Right lobe of liver (tissue), 4 donors: ENCODE measurements around the gene NTM.

ENCODE experiments used
- POLR2A ChIP-seq: fragments of 450-650 bp; IDR thresholded peaks from one replicate; pipeline ENCODE4 v1.6.1; 2017; ENCODE audit warnings: antibody characterized with exemption, mild to moderate bottlenecking
- TF ChIP-seq, protein P1 (sequence below), 4 donors: fragments of 200-600 bp in 3 of 4; fragments of 450-650 bp in 1 of 4; IDR thresholded peaks; one replicate each; pipeline versions ENCODE4 v1.5.1 to v1.8.0; 2016 to 2022; ENCODE audit warnings: antibody characterized with exemption in 4 of 4, mild to moderate bottlenecking in 2 of 4
- donor health status: DM: no; HTN: no; CAD: no.
- donor health status: DM: no; HTN: no; CAD: no.
- donor health status: DM: no; HTN: yes; CAD: no.

DNA sequence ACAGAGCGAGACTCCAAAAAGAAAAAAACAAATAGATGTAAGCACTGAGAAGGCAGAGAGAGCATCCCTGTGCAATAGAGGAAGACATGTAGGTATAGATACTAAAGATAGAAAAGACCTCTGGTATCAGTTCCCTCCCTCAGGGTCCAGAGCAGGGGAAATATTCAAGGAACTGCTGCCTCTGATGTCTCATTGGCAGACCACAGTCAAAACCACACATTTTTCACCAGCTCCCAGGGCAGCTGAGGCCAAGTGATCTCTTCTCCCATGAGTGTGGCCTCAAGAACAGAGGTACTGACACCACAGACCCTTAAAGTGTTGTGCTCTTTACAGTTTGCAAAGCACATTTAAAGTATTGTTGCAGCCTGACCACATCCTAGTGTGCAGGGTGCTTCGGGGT, 288.5 kb downstream of the NTM start:
- TF ChIP-seq, protein P1, sequence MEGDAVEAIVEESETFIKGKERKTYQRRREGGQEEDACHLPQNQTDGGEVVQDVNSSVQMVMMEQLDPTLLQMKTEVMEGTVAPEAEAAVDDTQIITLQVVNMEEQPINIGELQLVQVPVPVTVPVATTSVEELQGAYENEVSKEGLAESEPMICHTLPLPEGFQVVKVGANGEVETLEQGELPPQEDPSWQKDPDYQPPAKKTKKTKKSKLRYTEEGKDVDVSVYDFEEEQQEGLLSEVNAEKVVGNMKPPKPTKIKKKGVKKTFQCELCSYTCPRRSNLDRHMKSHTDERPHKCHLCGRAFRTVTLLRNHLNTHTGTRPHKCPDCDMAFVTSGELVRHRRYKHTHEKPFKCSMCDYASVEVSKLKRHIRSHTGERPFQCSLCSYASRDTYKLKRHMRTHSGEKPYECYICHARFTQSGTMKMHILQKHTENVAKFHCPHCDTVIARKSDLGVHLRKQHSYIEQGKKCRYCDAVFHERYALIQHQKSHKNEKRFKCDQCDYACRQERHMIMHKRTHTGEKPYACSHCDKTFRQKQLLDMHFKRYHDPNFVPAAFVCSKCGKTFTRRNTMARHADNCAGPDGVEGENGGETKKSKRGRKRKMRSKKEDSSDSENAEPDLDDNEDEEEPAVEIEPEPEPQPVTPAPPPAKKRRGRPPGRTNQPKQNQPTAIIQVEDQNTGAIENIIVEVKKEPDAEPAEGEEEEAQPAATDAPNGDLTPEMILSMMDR (IDR thresholded peaks at IDR 0.05) = no peak
- no peak for TF ChIP-seq POLR2A
